ENCODE data around the gene SFSWAP. TPM values are rescaled to one million over a fixed set of nuclear protein-coding genes. Genes with fewer than 3 reads are reported as not detected.

The SFSWAP gene
- total RNA-seq, 4 donors from 2014 or later = 47.3 to 169 (median 75.6) TPM

DNA sequence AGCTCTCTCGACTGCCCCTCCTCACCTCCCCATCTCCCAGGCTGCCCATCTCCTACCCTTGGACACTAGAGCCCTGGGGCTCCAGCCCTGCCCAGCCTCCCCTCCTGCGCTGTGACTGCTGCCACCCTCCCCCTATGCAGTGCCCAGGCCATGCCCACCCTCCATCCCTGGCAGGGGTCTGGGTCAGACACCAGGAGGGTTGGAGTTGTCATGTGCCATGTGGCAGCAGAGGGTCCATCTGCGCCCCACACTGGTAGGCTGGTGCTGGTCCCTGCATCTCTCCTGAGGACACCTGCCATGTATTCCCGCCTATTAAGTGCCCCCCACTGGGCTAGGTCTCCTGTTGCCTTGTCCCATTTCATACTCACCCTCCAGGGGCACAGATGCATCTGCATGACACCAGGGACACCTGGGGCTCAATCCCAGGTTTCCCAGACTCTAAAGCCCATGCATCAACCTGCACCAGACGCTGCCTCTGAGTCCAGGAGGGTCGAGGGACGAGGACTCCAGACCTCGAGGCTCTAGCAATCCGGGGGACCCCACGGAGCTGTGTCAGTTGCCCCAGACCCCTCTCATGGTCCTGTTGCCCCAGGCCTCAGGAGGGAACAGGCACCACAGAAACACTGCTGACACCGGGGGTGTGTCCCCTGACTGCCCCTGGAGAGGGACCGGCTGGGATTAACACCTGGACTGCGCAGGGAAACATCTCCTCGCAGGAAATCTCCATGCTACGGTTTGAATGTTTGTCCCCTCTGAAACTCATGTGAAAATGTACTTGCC, 23.4 kb upstream of the SFSWAP start:
- Histone ChIP-seq H3K36me3 (no peaks in the 10 kb centered on the region), H3K27me3 (no peaks in the 10 kb centered on the region), H3K4me1 (no peaks in the 10 kb centered on the region), H3K9me3 (no peaks in the 10 kb centered on the region), H3K27ac (no peak overlapping the region), H3K4me3 (no peak overlapping the region)
- no peak for TF ChIP-seq CTCF (IDR thresholded peaks at IDR 0.05)
- no peak for TF ChIP-seq POLR2A (IDR thresholded peaks at IDR 0.05)
- DNase-seq = no peak

DNA sequence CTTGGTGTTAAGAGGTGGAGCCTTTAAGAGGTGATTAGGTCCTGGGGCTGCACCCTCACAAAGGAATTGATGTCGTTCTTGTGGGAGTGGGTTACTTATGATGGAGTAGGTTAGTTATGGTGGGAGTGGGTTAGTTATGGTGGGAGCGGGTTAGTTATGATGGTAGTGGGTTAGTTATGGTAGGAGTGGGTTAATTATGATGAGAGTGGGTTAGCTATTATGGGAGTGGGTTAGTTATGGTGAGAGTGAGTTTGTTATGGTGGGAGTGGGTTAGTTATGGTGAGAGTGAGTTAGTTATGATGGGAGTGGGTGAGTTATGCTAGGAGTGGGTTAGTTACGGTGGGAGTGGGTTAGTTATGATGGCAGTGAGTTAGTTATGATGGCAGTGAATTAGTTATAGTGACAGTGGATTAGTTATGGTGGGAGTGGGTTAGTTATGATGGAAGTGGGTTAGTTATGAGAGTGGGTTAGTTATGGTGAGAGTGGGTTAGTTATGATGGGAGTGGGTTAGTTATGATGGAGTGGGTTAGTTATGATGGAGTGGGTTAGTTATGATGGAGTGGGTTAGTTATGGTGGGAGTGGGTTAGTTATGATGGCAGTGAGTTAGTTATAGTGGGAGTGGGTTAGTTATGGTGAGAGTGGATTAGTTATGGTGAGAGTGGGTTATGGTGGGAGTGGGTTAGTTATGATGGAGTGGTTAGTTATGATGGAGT, 22.6 kb upstream of the SFSWAP start:
- Histone ChIP-seq H3K27ac (no peak overlapping the region), H3K27me3 (no peaks in the 10 kb centered on the region), H3K4me3 (no peak overlapping the region), H3K9me3 (no peaks in the 10 kb centered on the region), H3K4me1 (no peaks in the 10 kb centered on the region), H3K36me3 (no peaks in the 10 kb centered on the region)
- TF ChIP-seq POLR2A (IDR thresholded peaks at IDR 0.05) (no peak), CTCF (IDR thresholded peaks at IDR 0.05) (no peak)
- DNase-seq = no peak

GRCh38 chr12:131688845-131689154, 22.1 kb upstream of the SFSWAP start:
- H3K27ac ChIP-seq = no peak overlapping the region
- H3K9me3 ChIP-seq = no peaks in the 10 kb centered on the region
- DNase-seq = no peak
- TF ChIP-seq CTCF (IDR thresholded peaks at IDR 0.05) = no peak
- no peak for TF ChIP-seq POLR2A (IDR thresholded peaks at IDR 0.05)
- no peaks in the 10 kb centered on the region for H3K27me3 ChIP-seq
- no peaks in the 10 kb centered on the region for H3K4me1 ChIP-seq
- H3K4me3 ChIP-seq = no peak overlapping the region
- no peaks in the 10 kb centered on the region for H3K36me3 ChIP-seq

DNA sequence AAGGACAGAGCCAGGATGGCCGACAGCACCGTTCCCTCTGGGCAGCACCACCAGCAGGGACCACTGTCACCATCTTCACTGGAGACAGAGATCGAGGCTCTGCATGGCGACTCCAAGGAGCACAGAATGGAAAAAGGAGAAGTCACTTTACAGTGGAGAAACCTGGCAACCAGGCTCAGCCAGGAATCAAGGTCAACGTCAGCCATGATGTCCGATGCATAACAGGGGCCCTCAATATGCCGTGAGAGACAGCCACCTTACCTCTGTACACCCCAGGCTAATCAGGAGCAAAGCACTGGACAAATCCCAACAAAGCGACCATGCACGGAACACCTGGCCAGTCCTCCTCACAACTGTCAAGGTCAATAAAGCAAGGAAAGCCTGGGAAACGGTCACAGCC, 20.6 kb upstream of the SFSWAP start:
- Histone ChIP-seq H3K27ac (no peak overlapping the region), H3K27me3 (no peaks in the 10 kb centered on the region), H3K9me3 (no peaks in the 10 kb centered on the region), H3K4me3 (no peak overlapping the region), H3K36me3 (no peaks in the 10 kb centered on the region), H3K4me1 (no peaks in the 10 kb centered on the region)
- DNase-seq = no peak
- TF ChIP-seq CTCF (IDR thresholded peaks at IDR 0.05) (no peak), POLR2A (IDR thresholded peaks at IDR 0.05) (no peak)

DNA sequence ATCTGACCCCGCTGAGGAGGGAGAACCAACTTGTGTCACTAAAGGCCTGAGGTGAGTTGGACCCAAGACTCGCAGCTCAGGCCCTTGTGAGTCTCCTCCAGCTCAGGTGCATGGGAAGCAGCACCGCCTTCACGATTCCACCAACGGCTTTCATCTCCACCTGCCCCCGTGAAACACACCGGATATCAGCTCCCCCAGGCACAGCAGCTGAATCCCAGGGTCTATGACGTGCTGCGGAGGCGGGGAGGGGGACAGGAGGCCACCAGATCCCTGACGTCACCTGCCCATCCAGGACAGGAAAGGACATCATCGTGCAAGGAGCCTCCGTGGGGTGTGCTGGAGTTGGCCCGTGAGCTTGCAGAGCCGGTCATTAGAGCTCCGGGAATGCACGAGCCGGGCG, 18.5 kb upstream of the SFSWAP start:
- no peak overlapping the region for H3K4me3 ChIP-seq
- H3K9me3 ChIP-seq = no peaks in the 10 kb centered on the region
- H3K27me3 ChIP-seq = no peaks in the 10 kb centered on the region
- no peak for TF ChIP-seq CTCF (IDR thresholded peaks at IDR 0.05)
- TF ChIP-seq POLR2A (IDR thresholded peaks at IDR 0.05) = no peak
- peak in 1 of 3 donors; percentile 29 for DNase-seq
- H3K36me3 ChIP-seq = no peaks in the 10 kb centered on the region
- H3K4me1 ChIP-seq = no peaks in the 10 kb centered on the region
- no peak overlapping the region for H3K27ac ChIP-seq
